ENCODE measurements around the gene UFC1.
A peak's percentile ranks its signal among the peaks of the same experiment; 100 is the strongest.

UFC1 gene

GRCh38 chr1:161137881-161138280 lies 15.9 kb upstream of the UFC1 start:
- FAIRE-seq, result no peak

- no peak for FAIRE-seq
These were observed 15.3 kb upstream of the UFC1 start for GRCh38 chr1:161138431-161138830.

GRCh38 chr1:161139766-161140165 lies 14.0 kb upstream of the UFC1 start:
- peak; percentile 93 for FAIRE-seq

GRCh38 chr1:161140755-161141400 lies 12.9 kb upstream of the UFC1 start:
- peak; percentile 7 for FAIRE-seq

GRCh38 chr1:161145832-161146231 lies 7.9 kb upstream of the UFC1 start:
- FAIRE-seq, result no peak

- FAIRE-seq, result no peak
These were observed 602 bp upstream of the UFC1 start for GRCh38 chr1:161153176-161153575.

GRCh38 chr1:161157867-161158266 lies 4.1 kb downstream of the UFC1 start:
- no peak for FAIRE-seq

GRCh38 chr1:161158316-161159010 lies 4.7 kb downstream of the UFC1 start:
- FAIRE-seq, result no peak

GRCh38 chr1:161159087-161159912 lies 5.5 kb downstream of the UFC1 start, which contains the start of gene USP21:
TSS of gene USP21 (plus strand) at chr1:161159500. CDS start at chr1:161160641, 1,141 bp downstream.
- FAIRE-seq, result peak; percentile 37

- no peak for FAIRE-seq
These were observed 6.1 kb downstream of the UFC1 start for GRCh38 chr1:161159913-161160243.

- no peak for FAIRE-seq
These were observed 6.9 kb downstream of the UFC1 start for GRCh38 chr1:161160671-161161145.

GRCh38 chr1:161161652-161162051 lies 7.9 kb downstream of the UFC1 start:
- FAIRE-seq, result no peak

- no peak for FAIRE-seq
These were observed 8.3 kb downstream of the UFC1 start for GRCh38 chr1:161162052-161162451.

- no peak for FAIRE-seq
These were observed 9.0 kb downstream of the UFC1 start for GRCh38 chr1:161162806-161163205.

- no peak for FAIRE-seq
These were observed 10.0 kb downstream of the UFC1 start for GRCh38 chr1:161163793-161164192.

GRCh38 chr1:161164901-161165610 lies 11.3 kb downstream of the UFC1 start:
- no peak for FAIRE-seq

GRCh38 chr1:161165742-161166668 lies 12.2 kb downstream of the UFC1 start, which contains the start of gene PPOX:
TSS of gene PPOX (plus strand) at chr1:161166426. CDS start at chr1:161166848, 422 bp downstream.
- peak; percentile 98 for FAIRE-seq

- no peak for FAIRE-seq
These were observed 13.1 kb downstream of the UFC1 start for GRCh38 chr1:161166669-161167548.

GRCh38 chr1:161168906-161169305 lies 15.1 kb downstream of the UFC1 start:
- FAIRE-seq, result no peak

GRCh38 chr1:161171191-161171590 lies 17.4 kb downstream of the UFC1 start:
- no peak for FAIRE-seq

GRCh38 chr1:161171696-161172095 lies 17.9 kb downstream of the UFC1 start:
- no peak for FAIRE-seq
